ENCODE measurements around the gene NSMCE4A. TPM values are rescaled to one million over a fixed set of nuclear protein-coding genes. Genes with fewer than 3 reads are reported as not detected.

Gene NSMCE4A
- total and polyA plus RNA-seq, 9 of the 15 experiments (the other 6 are each of a cell fraction or from before 2014, with no cell fraction given) = 8.4 to 88.5 (median 46.4) TPM

DNA sequence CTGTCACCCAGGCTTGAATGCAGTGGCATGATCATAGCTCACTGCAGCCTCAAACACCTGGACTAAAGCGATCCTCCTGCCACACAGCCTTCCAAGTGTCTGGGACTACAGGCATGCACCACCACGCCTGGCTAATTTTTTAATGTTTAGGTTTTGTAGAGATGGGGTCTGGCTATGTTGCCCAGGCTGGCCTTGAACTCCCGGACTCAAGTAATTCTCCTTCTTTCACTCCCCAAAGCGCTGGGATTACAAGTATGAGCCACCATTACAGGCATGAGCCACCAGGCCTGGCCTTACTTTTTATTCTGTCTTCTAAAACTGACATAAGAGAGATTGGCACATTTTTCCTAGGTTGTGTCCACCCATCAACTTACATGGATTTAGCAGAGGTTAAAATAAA lies 47.3 kb upstream of the NSMCE4A start (continued):
- TF ChIP-seq, protein P1, sequence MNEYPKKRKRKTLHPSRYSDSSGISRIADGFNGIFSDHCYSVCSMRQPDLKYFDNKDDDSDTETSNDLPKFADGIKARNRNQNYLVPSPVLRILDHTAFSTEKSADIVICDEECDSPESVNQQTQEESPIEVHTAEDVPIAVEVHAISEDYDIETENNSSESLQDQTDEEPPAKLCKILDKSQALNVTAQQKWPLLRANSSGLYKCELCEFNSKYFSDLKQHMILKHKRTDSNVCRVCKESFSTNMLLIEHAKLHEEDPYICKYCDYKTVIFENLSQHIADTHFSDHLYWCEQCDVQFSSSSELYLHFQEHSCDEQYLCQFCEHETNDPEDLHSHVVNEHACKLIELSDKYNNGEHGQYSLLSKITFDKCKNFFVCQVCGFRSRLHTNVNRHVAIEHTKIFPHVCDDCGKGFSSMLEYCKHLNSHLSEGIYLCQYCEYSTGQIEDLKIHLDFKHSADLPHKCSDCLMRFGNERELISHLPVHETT (CRISPR knock-in tag; conservative IDR thresholded peaks at IDR 0.05 in 1 of 2, IDR thresholded peaks at IDR 0.05 in 1 of 2) = no peak
- no peak for TF ChIP-seq CREBBP (IDR thresholded peaks at IDR 0.05; ENCODE audit: low read depth, low read length)

DNA sequence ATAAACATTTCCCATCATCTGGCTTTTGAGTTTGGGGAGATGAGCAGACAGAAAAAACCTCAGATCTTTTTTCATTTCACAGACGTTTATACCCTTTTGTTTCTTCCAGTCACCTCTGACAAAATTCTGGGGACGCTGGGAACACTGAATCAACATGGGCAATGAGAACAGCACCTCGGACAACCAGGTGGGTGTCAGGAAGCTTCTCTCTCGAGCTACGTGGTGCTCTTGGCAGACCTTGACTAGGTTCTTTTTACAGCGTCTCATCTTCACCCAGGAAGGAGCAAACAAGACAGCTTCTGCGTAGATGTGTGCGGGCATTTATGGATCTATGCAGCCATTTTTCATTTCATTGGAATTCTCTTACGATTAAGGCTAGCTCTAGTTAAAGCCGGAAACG lies 46.8 kb upstream of the NSMCE4A start:
- intact Hi-C loops (cut with micrococcal nuclease) = no loop called here
- Histone ChIP-seq H4K20me1 (replicated peaks; ENCODE audit: control insufficient read depth, insufficient read depth, low read length) (no peaks in the 10 kb centered on the region), H3K27me3 (ENCODE audit: control insufficient read depth in 2 of 2, insufficient read depth in 2 of 2, low read length in 2 of 2) (peaks cover 14 to 20% of the 10 kb centered on the region in 2 experiments), H3K79me2 (ENCODE audit: control insufficient read depth, insufficient read depth, low read length) (no peaks in the 10 kb centered on the region), H3K36me3 (ENCODE audit: control insufficient read depth, insufficient read depth, low read length) (no peaks in the 10 kb centered on the region), H3K27ac (ENCODE audit: extremely low read depth, low read depth, low read length) (no peak overlapping the region), H3K9ac (ENCODE audit: insufficient read depth in 1 of 2, low read depth in 2 of 2, low read length in 2 of 2) (no peak overlapping the region), H3K9me1 (ENCODE audit: control insufficient read depth, insufficient read depth, low read length) (no peaks in the 10 kb centered on the region), H3K4me1 (replicated peaks in 1 of 2; ENCODE audit: control insufficient read depth in 2 of 2, insufficient read depth in 2 of 2, low read length in 2 of 2) (no peaks in the 10 kb centered on the region), H3K9me3 (replicated peaks; ENCODE audit: control insufficient read depth, insufficient read depth, low read depth, low read length) (no peaks in the 10 kb centered on the region), H3K4me3 (no peak overlapping the region), H2AFZ (ENCODE audit: low read depth, low read length) (no peak overlapping the region), H3K4me2 (ENCODE audit: insufficient read depth, low read length) (no peak overlapping the region)
- ATAC-seq (no peak), FAIRE-seq (no peak), DNase-seq (ENCODE audit: extremely low read depth in 1 of 4, low spot score in 3 of 4) (no peak)
- 10% methylated on average over 10 of the region's 11 CpGs for WGBS (ENCODE audit: insufficient coverage, low coverage, missing lambda C conversion rate)
- POLR2A ChIA-PET = no interaction called here
- no TSS peak for BruUV-seq (replicated peaks)
- CTCF ChIA-PET (ENCODE audit: low intra/inter-chr PET ratio) = no interaction called here
- in situ Hi-C loops (cut with MboI) = no loop called here
- TF ChIP-seq ZNF586 (CRISPR knock-in tag; conservative IDR thresholded peaks at IDR 0.05) (no peak), FUS (optimal IDR thresholded peaks at IDR 0.05; ENCODE audit: low read depth, low read length) (no peak), BHLHE40 (IDR thresholded peaks at IDR 0.05; ENCODE audit: low read length) (no peak), MAFG (tag; conservative IDR thresholded peaks at IDR 0.05) (no peak), POLR2H (tag; IDR thresholded peaks at IDR 0.05; ENCODE audit: low read depth) (no peak), SIN3A (IDR thresholded peaks at IDR 0.05; ENCODE audit: borderline replicate concordance in 2 of 2, control insufficient read depth in 1 of 2, low read depth in 2 of 2, low read length in 2 of 2) (no peak), NCOR1 (IDR thresholded peaks at IDR 0.05) (no peak)
- TF ChIP-seq, protein P2, sequence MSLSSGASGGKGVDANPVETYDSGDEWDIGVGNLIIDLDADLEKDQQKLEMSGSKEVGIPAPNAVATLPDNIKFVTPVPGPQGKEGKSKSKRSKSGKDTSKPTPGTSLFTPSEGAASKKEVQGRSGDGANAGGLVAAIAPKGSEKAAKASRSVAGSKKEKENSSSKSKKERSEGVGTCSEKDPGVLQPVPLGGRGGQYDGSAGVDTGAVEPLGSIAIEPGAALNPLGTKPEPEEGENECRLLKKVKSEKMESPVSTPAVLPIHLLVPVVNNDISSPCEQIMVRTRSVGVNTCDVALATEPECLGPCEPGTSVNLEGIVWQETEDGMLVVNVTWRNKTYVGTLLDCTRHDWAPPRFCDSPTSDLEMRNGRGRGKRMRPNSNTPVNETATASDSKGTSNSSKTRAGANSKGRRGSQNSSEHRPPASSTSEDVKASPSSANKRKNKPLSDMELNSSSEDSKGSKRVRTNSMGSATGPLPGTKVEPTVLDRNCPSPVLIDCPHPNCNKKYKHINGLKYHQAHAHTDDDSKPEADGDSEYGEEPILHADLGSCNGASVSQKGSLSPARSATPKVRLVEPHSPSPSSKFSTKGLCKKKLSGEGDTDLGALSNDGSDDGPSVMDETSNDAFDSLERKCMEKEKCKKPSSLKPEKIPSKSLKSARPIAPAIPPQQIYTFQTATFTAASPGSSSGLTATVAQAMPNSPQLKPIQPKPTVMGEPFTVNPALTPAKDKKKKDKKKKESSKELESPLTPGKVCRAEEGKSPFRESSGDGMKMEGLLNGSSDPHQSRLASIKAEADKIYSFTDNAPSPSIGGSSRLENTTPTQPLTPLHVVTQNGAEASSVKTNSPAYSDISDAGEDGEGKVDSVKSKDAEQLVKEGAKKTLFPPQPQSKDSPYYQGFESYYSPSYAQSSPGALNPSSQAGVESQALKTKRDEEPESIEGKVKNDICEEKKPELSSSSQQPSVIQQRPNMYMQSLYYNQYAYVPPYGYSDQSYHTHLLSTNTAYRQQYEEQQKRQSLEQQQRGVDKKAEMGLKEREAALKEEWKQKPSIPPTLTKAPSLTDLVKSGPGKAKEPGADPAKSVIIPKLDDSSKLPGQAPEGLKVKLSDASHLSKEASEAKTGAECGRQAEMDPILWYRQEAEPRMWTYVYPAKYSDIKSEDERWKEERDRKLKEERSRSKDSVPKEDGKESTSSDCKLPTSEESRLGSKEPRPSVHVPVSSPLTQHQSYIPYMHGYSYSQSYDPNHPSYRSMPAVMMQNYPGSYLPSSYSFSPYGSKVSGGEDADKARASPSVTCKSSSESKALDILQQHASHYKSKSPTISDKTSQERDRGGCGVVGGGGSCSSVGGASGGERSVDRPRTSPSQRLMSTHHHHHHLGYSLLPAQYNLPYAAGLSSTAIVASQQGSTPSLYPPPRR (CRISPR knock-in tag; IDR thresholded peaks at IDR 0.05; ENCODE audit: borderline replicate concordance) = no peak
- TF ChIP-seq, protein P3, sequence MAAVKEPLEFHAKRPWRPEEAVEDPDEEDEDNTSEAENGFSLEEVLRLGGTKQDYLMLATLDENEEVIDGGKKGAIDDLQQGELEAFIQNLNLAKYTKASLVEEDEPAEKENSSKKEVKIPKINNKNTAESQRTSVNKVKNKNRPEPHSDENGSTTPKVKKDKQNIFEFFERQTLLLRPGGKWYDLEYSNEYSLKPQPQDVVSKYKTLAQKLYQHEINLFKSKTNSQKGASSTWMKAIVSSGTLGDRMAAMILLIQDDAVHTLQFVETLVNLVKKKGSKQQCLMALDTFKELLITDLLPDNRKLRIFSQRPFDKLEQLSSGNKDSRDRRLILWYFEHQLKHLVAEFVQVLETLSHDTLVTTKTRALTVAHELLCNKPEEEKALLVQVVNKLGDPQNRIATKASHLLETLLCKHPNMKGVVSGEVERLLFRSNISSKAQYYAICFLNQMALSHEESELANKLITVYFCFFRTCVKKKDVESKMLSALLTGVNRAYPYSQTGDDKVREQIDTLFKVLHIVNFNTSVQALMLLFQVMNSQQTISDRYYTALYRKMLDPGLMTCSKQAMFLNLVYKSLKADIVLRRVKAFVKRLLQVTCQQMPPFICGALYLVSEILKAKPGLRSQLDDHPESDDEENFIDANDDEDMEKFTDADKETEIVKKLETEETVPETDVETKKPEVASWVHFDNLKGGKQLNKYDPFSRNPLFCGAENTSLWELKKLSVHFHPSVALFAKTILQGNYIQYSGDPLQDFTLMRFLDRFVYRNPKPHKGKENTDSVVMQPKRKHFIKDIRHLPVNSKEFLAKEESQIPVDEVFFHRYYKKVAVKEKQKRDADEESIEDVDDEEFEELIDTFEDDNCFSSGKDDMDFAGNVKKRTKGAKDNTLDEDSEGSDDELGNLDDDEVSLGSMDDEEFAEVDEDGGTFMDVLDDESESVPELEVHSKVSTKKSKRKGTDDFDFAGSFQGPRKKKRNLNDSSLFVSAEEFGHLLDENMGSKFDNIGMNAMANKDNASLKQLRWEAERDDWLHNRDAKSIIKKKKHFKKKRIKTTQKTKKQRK (IDR thresholded peaks at IDR 0.05; ENCODE audit: borderline replicate concordance, low read depth, low read length) = no peak

Measured in K562 (cell line).